HCT116 (cell line): Measurements from ENCODE around the gene ROR2.

Experiments used
- CEBPB ChIP-seq: IDR thresholded peaks from 2 replicates; pipeline ENCODE4 v1.6.1; 2012; ENCODE audit warnings: low read depth
- EZH2 ChIP-seq: fragments of 200-600 bp; sonication (generic); IDR thresholded peaks from 2 replicates; pipeline ENCODE4 v1.6.1; 2017; ENCODE audit warnings: antibody characterized with exemption, mixed run types
- JUND ChIP-seq: IDR thresholded peaks from 2 replicates; pipeline ENCODE4 v1.6.1; 2012
- POLR2A ChIP-seq: IDR thresholded peaks from 2 replicates; pipeline ENCODE4 v1.7.0; 2011; ENCODE audit warnings: borderline replicate concordance; ENCODE audit not compliant: insufficient read depth, insufficient read length; ENCODE audit errors: extremely low read depth
- POLR2AphosphoS5 ChIP-seq: IDR thresholded peaks from 2 replicates; pipeline ENCODE4 v1.6.1; 2011; ENCODE audit warnings: mild to moderate bottlenecking, low read depth, low read length, moderate library complexity
- REST ChIP-seq: IDR thresholded peaks from 2 replicates; pipeline ENCODE4 v1.6.1; 2012; ENCODE audit warnings: low read depth
- SIN3A ChIP-seq: IDR thresholded peaks from 2 replicates; pipeline ENCODE4 v1.6.1; 2012; ENCODE audit warnings: low read depth
- YY1 ChIP-seq: IDR thresholded peaks from 2 replicates; pipeline ENCODE4 v1.6.1; 2011; ENCODE audit warnings: low read length, low read depth, moderate library complexity, mild to moderate bottlenecking; ENCODE audit not compliant: insufficient replicate concordance; ENCODE audit errors: extremely low read depth
- TF ChIP-seq, protein P1 (sequence below), 3 experiments: fragments of 200-600 bp in 1 of 3; sonication (generic) in 1 of 3; IDR thresholded peaks in 2 of 3; conservative IDR thresholded peaks in 1 of 3; 2 replicates each; pipeline ENCODE4 v1.5.1; 2012 to 2017; ENCODE audit warnings: low read depth in 2 of 3, low read length in 2 of 3, antibody characterized with exemption in 1 of 3, borderline replicate concordance in 1 of 3, control low read depth in 1 of 3, mild to moderate bottlenecking in 1 of 3, mixed read lengths in 1 of 3, mixed run types in 1 of 3, moderate library complexity in 1 of 3; ENCODE audit not compliant: insufficient read depth in 1 of 3

DNA sequence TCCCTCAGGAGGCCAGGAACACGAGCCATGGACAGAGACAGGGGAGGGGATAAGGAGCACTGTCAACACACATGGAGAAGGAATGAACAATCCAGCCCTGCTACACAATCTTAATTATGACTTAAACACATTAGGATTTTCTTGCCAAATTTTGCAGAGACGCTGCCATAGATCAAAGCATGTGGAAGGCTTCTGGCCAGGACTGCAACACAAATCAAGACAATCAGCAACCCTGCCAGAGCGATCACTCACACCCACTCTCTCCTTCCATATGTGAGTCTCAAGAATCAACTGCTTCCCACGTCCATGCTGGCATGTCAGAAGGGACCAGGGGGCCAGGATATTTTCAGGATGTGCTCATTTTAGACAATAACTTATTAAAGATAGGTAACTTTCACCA lies 85.6 kb downstream of the ROR2 start:
- no peak for TF ChIP-seq POLR2AphosphoS5
- TF ChIP-seq, protein P1, sequence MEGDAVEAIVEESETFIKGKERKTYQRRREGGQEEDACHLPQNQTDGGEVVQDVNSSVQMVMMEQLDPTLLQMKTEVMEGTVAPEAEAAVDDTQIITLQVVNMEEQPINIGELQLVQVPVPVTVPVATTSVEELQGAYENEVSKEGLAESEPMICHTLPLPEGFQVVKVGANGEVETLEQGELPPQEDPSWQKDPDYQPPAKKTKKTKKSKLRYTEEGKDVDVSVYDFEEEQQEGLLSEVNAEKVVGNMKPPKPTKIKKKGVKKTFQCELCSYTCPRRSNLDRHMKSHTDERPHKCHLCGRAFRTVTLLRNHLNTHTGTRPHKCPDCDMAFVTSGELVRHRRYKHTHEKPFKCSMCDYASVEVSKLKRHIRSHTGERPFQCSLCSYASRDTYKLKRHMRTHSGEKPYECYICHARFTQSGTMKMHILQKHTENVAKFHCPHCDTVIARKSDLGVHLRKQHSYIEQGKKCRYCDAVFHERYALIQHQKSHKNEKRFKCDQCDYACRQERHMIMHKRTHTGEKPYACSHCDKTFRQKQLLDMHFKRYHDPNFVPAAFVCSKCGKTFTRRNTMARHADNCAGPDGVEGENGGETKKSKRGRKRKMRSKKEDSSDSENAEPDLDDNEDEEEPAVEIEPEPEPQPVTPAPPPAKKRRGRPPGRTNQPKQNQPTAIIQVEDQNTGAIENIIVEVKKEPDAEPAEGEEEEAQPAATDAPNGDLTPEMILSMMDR (IDR thresholded peaks at IDR 0.05 in 2 of 3, conservative IDR thresholded peaks at IDR 0.05 in 1 of 3; ENCODE audit: borderline replicate concordance in 1 of 3, insufficient read depth in 1 of 3, low read depth in 2 of 3, low read length in 2 of 3): no peak
- TF ChIP-seq SIN3A: no peak
- TF ChIP-seq YY1: no peak
- no peak for TF ChIP-seq JUND
- TF ChIP-seq REST: no peak
- no peak for TF ChIP-seq POLR2A
- no peak for TF ChIP-seq CEBPB
- TF ChIP-seq EZH2: no peak
